Measurements from ENCODE around the gene CMTM6. TPM values are rescaled to one million over a fixed set of nuclear protein-coding genes. Genes with fewer than 3 reads are reported as not detected.

Gene CMTM6
- total and polyA plus RNA-seq, 10 of the 15 experiments (the other 5 are each of a cell fraction or from before 2014, with no cell fraction given): 27.1 to 97.3 (median 61.4) TPM

DNA sequence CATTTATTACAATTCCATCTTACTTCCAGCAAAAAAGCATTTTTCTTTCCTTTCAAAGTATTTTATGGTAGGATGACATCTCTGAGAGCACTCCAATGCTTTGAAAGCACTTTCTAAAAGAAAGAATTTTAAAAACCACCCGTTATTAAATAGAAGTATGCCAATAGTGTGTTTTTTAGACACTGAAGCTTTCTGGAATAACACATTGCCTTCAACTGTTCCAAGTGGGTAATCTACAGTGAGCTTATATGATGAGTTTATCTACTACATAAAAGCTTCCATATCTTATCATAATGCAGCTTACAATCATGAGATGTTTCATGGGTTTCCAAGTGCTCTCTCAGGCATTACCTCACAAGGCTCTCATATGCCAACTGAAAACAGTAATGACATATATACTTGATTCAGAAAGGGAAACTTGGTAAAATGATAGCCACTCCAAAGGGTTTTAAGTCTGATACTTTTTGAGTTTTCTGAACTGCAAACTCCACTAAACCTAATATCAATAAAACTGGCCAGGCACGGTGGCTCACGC lies 14.1 kb downstream of the CMTM6 start:
- POLR2A ChIA-PET: interaction anchor here (0.6 to 1.8 kb wide), 3 partner anchors 9 to 18 kb away, joined by 3 to 4 read pairs (median 3); no protein-coding TSS in a partner anchor
- H3K4me2 ChIP-seq (ENCODE audit: control insufficient read depth, insufficient read depth): no peak overlapping the region
- DNase-seq (ENCODE audit: low read depth, low spot score) (no peak), FAIRE-seq (no peak), ATAC-seq (no peak)
- RAD21 ChIA-PET (ENCODE audit: unreplicated experiment): interaction anchor here (0.7 to 3.6 kb wide), 4 partner anchors 10 to 114 kb away, joined by 3 to 10 read pairs (median 5); no protein-coding TSS in a partner anchor
- H3K36me3 ChIP-seq (ENCODE audit: control insufficient read depth in 2 of 2, insufficient read depth in 2 of 2, low read length in 1 of 2): no peaks in the 10 kb centered on the region; a peak in 1 of 4 replicates
- H4K20me1 ChIP-seq (ENCODE audit: control insufficient read depth, insufficient read depth): no peaks in the 10 kb centered on the region
- peaks cover 6% of the 10 kb centered on the region for H3K4me1 ChIP-seq (ENCODE audit: control insufficient read depth, insufficient read depth, low read length)
- no peaks in the 10 kb centered on the region; the same call in none of the 2 replicates for H3K79me2 ChIP-seq (ENCODE audit: control insufficient read depth, insufficient read depth, low read length)
- in situ Hi-C loops (cut with MboI) (no loop called here), intact Hi-C loops (cut with micrococcal nuclease; ENCODE audit: unreplicated experiment) (no loop called here)
- no peak overlapping the region for H3K27ac ChIP-seq (ENCODE audit: control insufficient read depth, insufficient read depth)
- no peaks in the 10 kb centered on the region for H3K9me3 ChIP-seq (replicated peaks; ENCODE audit: control insufficient read depth, insufficient read depth, low read length)
- WGBS (ENCODE audit: insufficient coverage, insufficient replicate concordance, low lambda C conversion rate, missing lambda C conversion rate): 100% methylated on average over 3 of the region's 3 CpGs
- SMC1A ChIA-PET (ENCODE audit: uncharacterized antibody, unreplicated experiment): interaction anchor here (1.0 to 3.6 kb wide), 6 partner anchors 12 to 113 kb away, joined by 3 to 18 read pairs (median 4); partner anchors contain the start of gene CMTM6
- no TSS peak for BruUV-seq (replicated peaks)
- TF ChIP-seq SIX5 (IDR thresholded peaks at IDR 0.05; ENCODE audit: low read depth, low read length, severe bottlenecking): no peak
- no peak for TF ChIP-seq GATAD2B (conservative IDR thresholded peaks at IDR 0.05; ENCODE audit: low read depth)
- no peak for TF ChIP-seq E4F1 (IDR thresholded peaks at IDR 0.05; ENCODE audit: borderline replicate concordance, partially characterized antibody)
- no peak for TF ChIP-seq SUPT20H (IDR thresholded peaks at IDR 0.05; ENCODE audit: borderline replicate concordance, control insufficient read depth, low read depth, low read length)
- TF ChIP-seq RELB (IDR thresholded peaks at IDR 0.05; ENCODE audit: low read depth): no peak
- H3K4me3 ChIP-seq: no peak overlapping the region
- H3K9ac ChIP-seq (ENCODE audit: control insufficient read depth, insufficient read depth, low read length): no peak overlapping the region
- H3K27me3 ChIP-seq (replicated peaks in 1 of 2; ENCODE audit: control insufficient read depth in 2 of 2, insufficient read depth in 2 of 2, low read length in 1 of 2): no peaks in the 10 kb centered on the region
- CTCF ChIA-PET: interaction anchor here (1.2 to 1.5 kb wide), 2 partner anchors 10 to 63 kb away, joined by 4 to 5 read pairs; no protein-coding TSS in a partner anchor
- no peak overlapping the region for H2AFZ ChIP-seq (ENCODE audit: control insufficient read depth, low read depth, low read length)

Measured in GM12878 (cell line).